Hepatocyte (in vitro differentiated cells): Measurements from ENCODE around the gene FREM1. TPM values are rescaled to one million over a fixed set of nuclear protein-coding genes. Genes with fewer than 3 reads are reported as not detected.

Experiments used
- DNase-seq: peaks from one replicate; pipeline ENCODE4 v3.0.0-alpha.2; 2016; ENCODE audit warnings: low spot score
- H2AFZ ChIP-seq: fragments of 200-600 bp; sonication (generic); 2 replicates; pipeline ENCODE4 v1.6.0; 2016; ENCODE audit warnings: antibody characterized with exemption, mild to moderate bottlenecking
- H3K27ac ChIP-seq: fragments of 200-600 bp; sonication (generic); 2 replicates; pipeline ENCODE4 v1.5.1; 2016; ENCODE audit warnings: mild to moderate bottlenecking
- H3K27me3 ChIP-seq: fragments of 200-600 bp; sonication (generic); 2 replicates; pipeline ENCODE4 v1.6.1; 2016
- H3K36me3 ChIP-seq: fragments of 200-600 bp; sonication (generic); replicated peaks from 2 replicates; pipeline ENCODE4 v1.5.1; 2016; ENCODE audit warnings: low read depth; ENCODE audit not compliant: insufficient read depth
- H3K4me1 ChIP-seq: fragments of 200-600 bp; sonication (generic); 2 replicates; pipeline ENCODE4 v1.5.1; 2016; ENCODE audit warnings: mild to moderate bottlenecking, moderate library complexity; ENCODE audit not compliant: insufficient read depth
- H3K4me2 ChIP-seq: fragments of 200-600 bp; sonication (generic); 2 replicates; pipeline ENCODE4 v1.6.0; 2016
- H3K4me3 ChIP-seq: fragments of 200-600 bp; sonication (generic); 2 replicates; pipeline ENCODE4 v1.5.1; 2016; ENCODE audit warnings: mild to moderate bottlenecking
- H3K79me2 ChIP-seq: fragments of 200-600 bp; sonication (generic); 2 replicates; pipeline ENCODE4 v1.6.0; 2017; ENCODE audit warnings: mild to moderate bottlenecking
- H3K9me2 ChIP-seq: fragments of 200-600 bp; sonication (generic); replicated peaks from 2 replicates; pipeline ENCODE4 v1.6.0; 2017; ENCODE audit warnings: mild to moderate bottlenecking; ENCODE audit not compliant: insufficient read depth
- H3K9me3 ChIP-seq: fragments of 200-600 bp; sonication (generic); 2 replicates; pipeline ENCODE4 v1.5.1; 2016; ENCODE audit warnings: low read depth, mild to moderate bottlenecking
- H4K20me1 ChIP-seq: fragments of 200-600 bp; sonication (generic); 2 replicates; pipeline ENCODE4 v1.6.0; 2016; ENCODE audit warnings: mild to moderate bottlenecking; ENCODE audit not compliant: insufficient read depth, poor library complexity, severe bottlenecking
- EZH2 ChIP-seq: fragments of 200-600 bp; sonication (generic); IDR thresholded peaks from 2 replicates; pipeline ENCODE4 v1.6.1; 2016; ENCODE audit warnings: antibody characterized with exemption, mild to moderate bottlenecking, borderline replicate concordance
- EZH2phosphoT487 ChIP-seq: fragments of 200-600 bp; sonication (generic); IDR thresholded peaks from one replicate; pipeline ENCODE4 v1.6.1; 2018; ENCODE audit warnings: antibody characterized with exemption, mild to moderate bottlenecking, low read depth, moderate library complexity; ENCODE audit not compliant: unreplicated experiment, severe bottlenecking
- WGBS: methylation state at CpG from one replicate; pipeline ENCODE4 v1.1.6; 2016; ENCODE audit warnings: low lambda C conversion rate; ENCODE audit errors: missing lambda C conversion rate; 5-methylcytosine and 5-hydroxymethylcytosine counted together
- polyA plus RNA-seq: library from polyadenylated mRNA; unstranded; fragments of >200 nt; fragmentation: Nextera tagmentation; extraction: Ambion mirVana; gene quantifications from 2 replicates; pipeline ENCODE4 v1.2.1, GENCODE V29; 2016
- total RNA-seq: library from RNA; depleted of rRNA; stranded (reverse); fragments of >200 nt; gene quantifications from 2 replicates; pipeline ENCODE4 v1.2.3, GENCODE V29; 2014
- TF ChIP-seq, protein P1 (sequence below): fragments of 200-600 bp; sonication (generic); IDR thresholded peaks from 2 replicates; pipeline ENCODE4 v1.5.1; 2016; ENCODE audit warnings: antibody characterized with exemption, mild to moderate bottlenecking; ENCODE audit not compliant: poor library complexity

The FREM1 gene, protein sequence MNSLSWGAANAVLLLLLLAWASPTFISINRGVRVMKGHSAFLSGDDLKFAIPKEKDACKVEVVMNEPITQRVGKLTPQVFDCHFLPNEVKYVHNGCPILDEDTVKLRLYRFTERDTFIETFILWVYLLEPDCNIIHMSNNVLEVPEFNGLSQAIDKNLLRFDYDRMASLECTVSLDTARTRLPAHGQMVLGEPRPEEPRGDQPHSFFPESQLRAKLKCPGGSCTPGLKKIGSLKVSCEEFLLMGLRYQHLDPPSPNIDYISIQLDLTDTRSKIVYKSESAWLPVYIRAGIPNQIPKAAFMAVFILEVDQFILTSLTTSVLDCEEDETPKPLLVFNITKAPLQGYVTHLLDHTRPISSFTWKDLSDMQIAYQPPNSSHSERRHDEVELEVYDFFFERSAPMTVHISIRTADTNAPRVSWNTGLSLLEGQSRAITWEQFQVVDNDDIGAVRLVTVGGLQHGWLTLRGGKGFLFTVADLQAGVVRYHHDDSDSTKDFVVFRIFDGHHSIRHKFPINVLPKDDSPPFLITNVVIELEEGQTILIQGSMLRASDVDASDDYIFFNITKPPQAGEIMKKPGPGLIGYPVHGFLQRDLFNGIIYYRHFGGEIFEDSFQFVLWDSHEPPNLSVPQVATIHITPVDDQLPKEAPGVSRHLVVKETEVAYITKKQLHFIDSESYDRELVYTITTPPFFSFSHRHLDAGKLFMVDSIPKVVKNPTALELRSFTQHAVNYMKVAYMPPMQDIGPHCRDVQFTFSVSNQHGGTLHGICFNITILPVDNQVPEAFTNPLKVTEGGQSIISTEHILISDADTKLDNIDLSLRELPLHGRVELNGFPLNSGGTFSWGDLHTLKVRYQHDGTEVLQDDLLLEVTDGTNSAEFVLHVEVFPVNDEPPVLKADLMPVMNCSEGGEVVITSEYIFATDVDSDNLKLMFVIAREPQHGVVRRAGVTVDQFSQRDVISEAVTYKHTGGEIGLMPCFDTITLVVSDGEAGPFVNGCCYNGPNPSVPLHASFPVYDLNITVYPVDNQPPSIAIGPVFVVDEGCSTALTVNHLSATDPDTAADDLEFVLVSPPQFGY (N-terminal part only)
- total RNA-seq (27.7 and 36.1 TPM in 2 replicates), polyA plus RNA-seq (9.7 and 12.0 TPM in 2 replicates)

DNA sequence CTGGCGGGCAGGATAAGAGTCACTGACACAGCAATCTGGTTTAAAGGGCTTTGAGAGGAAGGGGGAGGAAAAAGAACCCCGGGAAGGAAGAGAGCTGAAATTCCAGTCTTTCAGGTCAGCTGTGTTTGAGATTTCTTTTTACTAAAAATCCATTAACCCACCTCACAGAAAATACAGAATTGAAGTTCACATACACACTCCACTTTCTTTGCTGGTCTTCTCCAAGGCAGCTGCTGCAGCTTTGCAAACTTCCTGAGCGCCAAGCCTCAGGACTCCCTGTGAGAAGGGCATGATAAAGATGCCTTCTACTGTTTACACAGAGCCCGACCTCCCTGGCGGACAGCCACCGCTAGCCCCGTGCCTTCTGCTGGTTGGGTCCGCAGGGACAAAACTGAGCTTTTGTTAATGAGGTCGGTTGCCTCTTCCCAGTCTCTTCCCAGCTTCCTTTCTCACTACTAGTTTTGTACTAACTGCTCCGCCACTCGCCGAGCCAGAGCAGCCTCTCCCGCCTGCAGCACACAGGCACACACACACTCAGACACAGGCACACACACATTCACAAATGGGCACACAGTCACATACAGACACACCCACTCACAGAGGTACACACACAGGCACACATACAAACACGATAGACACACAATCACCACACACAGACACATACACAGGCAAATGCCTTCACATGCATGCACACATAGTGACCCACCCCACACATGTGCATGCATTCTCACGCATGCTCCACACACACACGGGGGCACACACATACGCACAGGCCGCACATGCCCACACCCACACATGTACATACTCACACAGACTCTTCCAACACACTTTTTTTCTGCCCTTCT, at the start of gene FREM1:
Gene FREM1, minus strand, starts transcription at position 468 of the 845 bp plus-strand sequence. CDS start 41,451 bp downstream, outside the sequence.
- whole genome bisulfite sequencing = 20% methylated on average over 18 of the region's 18 CpGs
- no peaks in the 10 kb centered on the region for H3K9me2 ChIP-seq
- H3K9me3 ChIP-seq = no peaks in the 10 kb centered on the region
- H3K36me3 ChIP-seq = no peaks in the 10 kb centered on the region
- peaks cover 37% of the 10 kb centered on the region for H3K79me2 ChIP-seq
- no peaks in the 10 kb centered on the region for H4K20me1 ChIP-seq
- no peak for TF ChIP-seq EZH2
- TF ChIP-seq, protein P1, sequence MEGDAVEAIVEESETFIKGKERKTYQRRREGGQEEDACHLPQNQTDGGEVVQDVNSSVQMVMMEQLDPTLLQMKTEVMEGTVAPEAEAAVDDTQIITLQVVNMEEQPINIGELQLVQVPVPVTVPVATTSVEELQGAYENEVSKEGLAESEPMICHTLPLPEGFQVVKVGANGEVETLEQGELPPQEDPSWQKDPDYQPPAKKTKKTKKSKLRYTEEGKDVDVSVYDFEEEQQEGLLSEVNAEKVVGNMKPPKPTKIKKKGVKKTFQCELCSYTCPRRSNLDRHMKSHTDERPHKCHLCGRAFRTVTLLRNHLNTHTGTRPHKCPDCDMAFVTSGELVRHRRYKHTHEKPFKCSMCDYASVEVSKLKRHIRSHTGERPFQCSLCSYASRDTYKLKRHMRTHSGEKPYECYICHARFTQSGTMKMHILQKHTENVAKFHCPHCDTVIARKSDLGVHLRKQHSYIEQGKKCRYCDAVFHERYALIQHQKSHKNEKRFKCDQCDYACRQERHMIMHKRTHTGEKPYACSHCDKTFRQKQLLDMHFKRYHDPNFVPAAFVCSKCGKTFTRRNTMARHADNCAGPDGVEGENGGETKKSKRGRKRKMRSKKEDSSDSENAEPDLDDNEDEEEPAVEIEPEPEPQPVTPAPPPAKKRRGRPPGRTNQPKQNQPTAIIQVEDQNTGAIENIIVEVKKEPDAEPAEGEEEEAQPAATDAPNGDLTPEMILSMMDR = no peak
- TF ChIP-seq EZH2phosphoT487 = no peak
- H3K4me1 ChIP-seq = peaks cover 67% of the 10 kb centered on the region
- peak within 1 kb of the TSS; percentile 49 for H2AFZ ChIP-seq
- peak within 1 kb of the TSS; percentile 75 for H3K4me2 ChIP-seq
- H3K4me3 ChIP-seq = peak within 1 kb of the TSS; percentile 14
- H3K27ac ChIP-seq = peak within 1 kb of the TSS; percentile 81
- no peaks in the 10 kb centered on the region for H3K27me3 ChIP-seq
- peak; percentile 57 for DNase-seq

DNA sequence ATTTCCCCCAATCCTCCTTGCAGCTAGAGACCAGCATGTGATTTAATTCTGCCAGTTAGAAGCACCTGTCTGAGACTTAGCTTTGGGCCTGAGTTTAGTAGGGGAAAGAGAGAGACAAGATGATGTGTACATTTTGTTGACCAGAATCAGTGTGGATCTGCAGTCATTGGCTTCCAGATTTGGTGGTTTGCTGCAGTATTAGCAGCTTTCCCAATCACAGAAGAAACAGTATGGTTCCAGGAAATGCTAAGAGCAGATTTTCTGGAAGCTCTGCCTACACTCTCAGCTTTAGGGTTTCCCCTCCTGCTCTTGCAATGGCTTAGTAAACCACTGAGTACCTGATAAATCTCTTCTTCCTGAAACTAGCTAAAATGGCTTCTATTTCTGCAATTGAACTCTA, 48.8 kb upstream of the FREM1 start:
- H3K9me3 ChIP-seq = no peaks in the 10 kb centered on the region
- TF ChIP-seq EZH2phosphoT487 (no peak), EZH2 (no peak)
- TF ChIP-seq, protein P1 = no peak
- no peaks in the 10 kb centered on the region for H4K20me1 ChIP-seq
- H2AFZ ChIP-seq = no peak overlapping the region
- no peaks in the 10 kb centered on the region for H3K4me1 ChIP-seq
- H3K79me2 ChIP-seq = no peaks in the 10 kb centered on the region
- no peak overlapping the region for H3K27ac ChIP-seq
- no peaks in the 10 kb centered on the region for H3K27me3 ChIP-seq
- no peak for DNase-seq
- no peaks in the 10 kb centered on the region for H3K36me3 ChIP-seq
- no peaks in the 10 kb centered on the region for H3K9me2 ChIP-seq
- no peak overlapping the region for H3K4me2 ChIP-seq
- no peak overlapping the region for H3K4me3 ChIP-seq

DNA sequence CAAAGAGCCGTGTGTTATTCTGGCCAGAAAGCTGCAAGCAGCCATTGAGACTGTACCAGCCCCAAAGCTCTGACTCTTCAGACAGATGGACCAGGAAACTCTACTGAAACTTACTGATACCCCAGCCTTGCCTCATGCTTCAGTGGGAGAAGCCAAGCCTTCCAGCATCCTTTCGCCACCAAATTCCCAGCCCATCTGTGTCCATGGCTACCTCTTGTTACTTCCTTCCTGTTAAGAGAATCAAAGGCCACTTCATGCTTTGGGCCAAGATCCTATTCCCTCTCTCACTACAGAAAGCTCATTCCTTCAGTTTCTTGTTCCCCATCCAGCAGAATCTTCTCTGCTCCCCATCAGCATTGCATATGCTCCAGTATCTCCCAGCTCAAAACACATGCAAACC, 46.9 kb upstream of the FREM1 start:
- Histone ChIP-seq H3K4me3 (no peak overlapping the region), H3K27me3 (no peaks in the 10 kb centered on the region), H3K27ac (no peak overlapping the region), H3K4me2 (no peak overlapping the region), H3K9me3 (no peaks in the 10 kb centered on the region), H3K4me1 (no peaks in the 10 kb centered on the region), H2AFZ (no peak overlapping the region), H3K9me2 (no peaks in the 10 kb centered on the region), H4K20me1 (no peaks in the 10 kb centered on the region), H3K79me2 (no peaks in the 10 kb centered on the region), H3K36me3 (no peaks in the 10 kb centered on the region)
- DNase-seq = no peak
- TF ChIP-seq, protein P1 = no peak
- TF ChIP-seq EZH2 = no peak
- no peak for TF ChIP-seq EZH2phosphoT487
- 48% methylated on average over 2 of the region's 2 CpGs for WGBS
